ENCODE data around the gene ITSN2.
A peak's percentile ranks its signal among the peaks of the same experiment; 100 is the strongest.

GRCh38 chr2:24164416-24164973 lies 195.8 kb downstream of the ITSN2 start:
- TF ChIP-seq CTCF (IDR thresholded peaks at IDR 0.05), result peak; percentile 33 to 98 (median 62)
- TF ChIP-seq POLR2A (IDR thresholded peaks at IDR 0.05), result no peak

All from body of pancreas (tissue), 4 donors.